GM19035 (cell line): Measurements from ENCODE around the gene ENAH.

Experiments
- ATAC-seq: cut with Tn5 transposase; IDR thresholded peaks from one replicate; pipeline ENCODE4 v1.9.1; 2021; ENCODE audit not compliant: unreplicated experiment

ENAH gene

GRCh38 chr1:225506727-225507126 is 146.2 kb downstream of the ENAH start:
- no peak for ATAC-seq

- ATAC-seq, result no peak
Measured at GRCh38 chr1:225504776-225505175, 148.1 kb downstream of the ENAH start.

DNA sequence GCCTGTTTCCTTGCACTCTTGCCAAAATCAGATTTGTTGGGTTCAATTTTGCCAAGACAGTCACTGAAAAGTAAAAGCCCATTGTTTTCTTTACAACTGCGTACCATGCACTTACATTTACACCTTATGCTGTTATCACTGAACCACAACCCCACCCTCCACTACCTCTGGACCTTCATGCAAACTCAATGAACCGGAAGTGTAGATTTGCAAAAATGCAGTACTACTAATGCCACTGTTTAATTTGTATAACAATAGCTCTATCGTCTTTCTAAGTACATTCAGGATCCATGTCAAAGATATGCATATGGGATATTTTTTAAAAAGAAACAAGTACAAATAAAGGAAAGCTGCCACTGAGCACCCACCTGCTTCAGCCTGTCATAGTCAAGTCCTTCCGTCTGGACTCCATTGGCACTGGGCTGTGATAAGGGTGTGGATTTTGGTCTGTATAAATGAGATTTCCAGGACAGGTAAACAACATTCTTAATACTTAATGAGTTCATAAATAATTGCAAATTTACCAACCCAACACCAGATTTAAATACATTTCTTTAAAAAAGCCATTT is 152.2 kb downstream of the ENAH start:
- no peak for ATAC-seq

GRCh38 chr1:225498549-225499136 is 154.3 kb downstream of the ENAH start:
- ATAC-seq, result no peak

DNA sequence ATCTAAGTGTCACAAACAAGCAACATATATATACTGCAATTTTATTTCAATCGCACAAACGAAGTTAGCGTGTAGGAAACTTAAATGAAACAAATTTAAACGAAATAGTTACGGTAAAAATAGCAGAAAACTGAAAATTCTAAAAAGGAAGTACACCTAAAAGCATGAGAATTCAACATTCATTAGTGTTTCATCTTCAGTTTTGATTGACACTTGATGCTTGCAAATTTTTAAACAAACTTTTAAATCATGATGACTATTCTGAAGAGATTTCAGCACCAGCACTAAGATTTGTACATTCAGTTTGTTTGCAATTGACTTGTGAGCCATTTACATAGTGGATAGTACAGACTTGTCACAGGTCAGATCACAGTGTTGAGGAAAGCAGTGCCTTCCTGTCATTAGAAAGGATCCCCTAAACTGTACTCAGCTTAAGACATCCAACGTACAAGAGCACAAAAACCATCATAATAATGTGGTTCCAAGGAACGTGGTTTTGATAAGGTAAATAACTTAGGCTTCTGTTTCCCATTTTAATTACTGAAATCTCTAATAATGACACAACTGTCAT is 158.0 kb downstream of the ENAH start:
- ATAC-seq, result no peak

DNA sequence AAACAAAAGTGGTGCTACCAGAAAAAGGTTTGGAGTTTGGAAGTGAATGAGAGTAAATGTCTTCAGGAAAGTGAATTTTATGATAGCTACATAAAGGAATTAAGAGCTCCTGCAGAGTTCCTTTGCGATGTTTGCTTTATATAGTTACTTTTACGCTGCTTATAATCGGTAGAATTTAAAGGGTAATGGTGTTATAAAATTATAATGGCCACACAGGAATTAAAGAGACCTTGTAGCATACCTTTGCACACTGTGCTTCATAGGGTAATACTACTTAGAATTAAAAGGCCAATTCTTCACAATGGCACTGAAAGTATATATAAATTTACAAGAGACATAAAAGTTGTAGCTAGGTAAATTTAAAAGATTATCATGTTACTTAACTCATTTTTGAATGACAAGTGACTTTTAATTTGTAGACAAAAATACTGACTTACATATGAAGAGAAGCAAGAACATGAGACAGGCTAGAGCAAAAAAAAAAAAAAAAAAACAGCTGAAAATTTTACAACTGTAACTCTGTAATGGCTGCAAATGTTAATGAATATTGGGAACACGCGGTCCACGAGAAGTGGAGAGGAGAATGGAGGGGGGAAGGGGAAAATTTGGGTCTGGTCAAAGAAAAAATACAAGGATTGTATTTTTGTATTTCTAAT is 159.2 kb downstream of the ENAH start:
- ATAC-seq, result no peak

- ATAC-seq, result no peak
Measured at GRCh38 chr1:225488676-225489075, 164.2 kb downstream of the ENAH start.

- ATAC-seq, result no peak
Measured at GRCh38 chr1:225486856-225487255, 166.1 kb downstream of the ENAH start.

DNA sequence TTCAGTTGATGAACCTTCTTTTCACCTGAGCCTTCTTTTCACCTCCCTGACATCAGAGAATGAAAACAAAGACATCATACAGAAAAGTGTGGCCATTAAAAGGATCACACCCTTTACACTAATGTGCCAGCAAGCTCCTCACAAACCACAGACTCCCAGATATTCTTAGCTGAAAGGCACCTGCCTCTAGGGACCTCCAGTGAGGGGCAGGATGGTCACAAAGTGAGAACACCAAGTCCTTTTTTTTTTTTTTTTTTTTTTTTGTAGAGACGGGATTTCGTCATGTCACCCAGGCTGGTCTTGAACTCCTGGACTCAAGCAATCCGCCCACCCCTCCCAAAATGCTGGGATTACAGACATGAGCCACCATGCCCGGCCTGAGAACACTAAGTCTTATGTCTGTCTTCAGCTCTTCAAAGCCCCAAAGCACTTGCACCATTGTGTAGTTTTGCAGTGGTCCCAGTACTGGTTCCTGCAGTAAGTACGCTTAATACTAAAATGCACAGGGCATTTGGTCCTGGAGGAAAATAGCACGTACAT is 166.9 kb downstream of the ENAH start:
- ATAC-seq, result no peak

GRCh38 chr1:225485226-225485625 is 167.7 kb downstream of the ENAH start:
- ATAC-seq, result no peak

- ATAC-seq, result no peak
Measured at GRCh38 chr1:225484657-225485214, 168.2 kb downstream of the ENAH start.

GRCh38 chr1:225483818-225484656 is 168.9 kb downstream of the ENAH start:
- no peak for ATAC-seq

GRCh38 chr1:225482421-225482950 is 170.4 kb downstream of the ENAH start:
- ATAC-seq, result no peak

GRCh38 chr1:225481738-225482137 is 171.2 kb downstream of the ENAH start:
- no peak for ATAC-seq

DNA sequence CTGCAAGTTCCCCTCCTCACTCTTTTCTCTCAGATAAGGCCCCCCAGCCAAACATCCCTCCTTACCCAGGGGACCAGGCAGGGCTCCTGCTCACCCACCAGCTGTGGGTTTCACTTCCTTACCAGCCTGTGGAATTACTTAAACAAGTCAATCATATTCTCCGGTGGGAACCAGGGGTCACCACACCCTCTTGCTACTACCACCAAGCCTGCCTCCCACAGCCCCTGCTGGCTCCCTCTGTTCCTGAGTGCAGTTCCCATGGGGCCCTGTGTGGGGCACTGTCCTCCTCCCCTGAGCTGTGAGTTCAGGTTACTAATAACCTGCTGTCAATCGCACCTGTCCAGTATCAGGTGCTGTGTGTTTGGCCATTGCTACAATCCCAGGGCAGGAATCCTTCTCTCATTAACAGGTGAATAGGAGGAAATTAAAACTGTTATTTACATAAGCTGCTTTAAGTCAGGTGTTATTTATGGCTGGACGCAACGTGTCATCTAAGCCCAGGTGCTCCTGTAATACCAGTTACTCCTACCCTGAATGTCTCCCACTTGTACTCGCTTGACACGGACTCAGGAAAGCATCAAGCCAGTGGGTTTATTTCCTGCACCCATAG is 172.0 kb downstream of the ENAH start:
- peak; percentile 80 for ATAC-seq

GRCh38 chr1:225479996-225480720 is 172.8 kb downstream of the ENAH start:
- no peak for ATAC-seq

- ATAC-seq, result no peak
Measured at GRCh38 chr1:225479341-225479740, 173.6 kb downstream of the ENAH start.

- ATAC-seq, result no peak
Measured at GRCh38 chr1:225477296-225477911, 175.5 kb downstream of the ENAH start.

- ATAC-seq, result no peak
Measured at GRCh38 chr1:225476538-225476988, 176.4 kb downstream of the ENAH start.
